GM12875 (cell line): ENCODE data around the gene LAPTM5.

Experiments
- H3K4me3 ChIP-seq: one replicate; pipeline ENCODE4 v1.5.1; 2011; ENCODE audit warnings: low read depth, low read length, control low read depth
- TF ChIP-seq, protein P1 (sequence below): IDR thresholded peaks from 2 replicates; pipeline ENCODE4 v1.5.1; 2011; ENCODE audit warnings: low read depth, mild to moderate bottlenecking, control low read depth, inconsistent platforms, low read length, moderate library complexity, borderline replicate concordance; ENCODE audit not compliant: insufficient read depth

LAPTM5 gene

DNA sequence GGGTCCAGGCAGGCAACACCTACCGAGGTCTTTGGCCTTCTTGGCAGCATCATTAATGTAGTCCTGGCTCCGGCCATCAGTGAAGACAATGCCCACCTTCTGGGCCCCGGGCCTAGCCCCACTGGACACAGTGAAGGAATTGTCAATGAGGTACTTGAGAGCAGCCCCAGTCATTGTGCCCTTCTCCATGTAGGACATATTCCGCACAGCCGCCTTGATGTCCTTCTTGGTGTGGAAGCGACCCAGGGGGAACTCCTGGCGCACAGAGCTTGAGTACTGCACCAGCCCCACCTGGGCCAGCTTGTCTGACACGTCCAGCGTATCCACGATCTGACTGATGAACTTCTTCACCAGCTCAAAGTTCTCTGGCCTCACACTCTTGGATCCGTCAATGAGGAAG lies 41.7 kb downstream of the LAPTM5 start:
- H3K4me3 ChIP-seq: no peak overlapping the region
- TF ChIP-seq, protein P1, sequence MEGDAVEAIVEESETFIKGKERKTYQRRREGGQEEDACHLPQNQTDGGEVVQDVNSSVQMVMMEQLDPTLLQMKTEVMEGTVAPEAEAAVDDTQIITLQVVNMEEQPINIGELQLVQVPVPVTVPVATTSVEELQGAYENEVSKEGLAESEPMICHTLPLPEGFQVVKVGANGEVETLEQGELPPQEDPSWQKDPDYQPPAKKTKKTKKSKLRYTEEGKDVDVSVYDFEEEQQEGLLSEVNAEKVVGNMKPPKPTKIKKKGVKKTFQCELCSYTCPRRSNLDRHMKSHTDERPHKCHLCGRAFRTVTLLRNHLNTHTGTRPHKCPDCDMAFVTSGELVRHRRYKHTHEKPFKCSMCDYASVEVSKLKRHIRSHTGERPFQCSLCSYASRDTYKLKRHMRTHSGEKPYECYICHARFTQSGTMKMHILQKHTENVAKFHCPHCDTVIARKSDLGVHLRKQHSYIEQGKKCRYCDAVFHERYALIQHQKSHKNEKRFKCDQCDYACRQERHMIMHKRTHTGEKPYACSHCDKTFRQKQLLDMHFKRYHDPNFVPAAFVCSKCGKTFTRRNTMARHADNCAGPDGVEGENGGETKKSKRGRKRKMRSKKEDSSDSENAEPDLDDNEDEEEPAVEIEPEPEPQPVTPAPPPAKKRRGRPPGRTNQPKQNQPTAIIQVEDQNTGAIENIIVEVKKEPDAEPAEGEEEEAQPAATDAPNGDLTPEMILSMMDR: no peak

DNA sequence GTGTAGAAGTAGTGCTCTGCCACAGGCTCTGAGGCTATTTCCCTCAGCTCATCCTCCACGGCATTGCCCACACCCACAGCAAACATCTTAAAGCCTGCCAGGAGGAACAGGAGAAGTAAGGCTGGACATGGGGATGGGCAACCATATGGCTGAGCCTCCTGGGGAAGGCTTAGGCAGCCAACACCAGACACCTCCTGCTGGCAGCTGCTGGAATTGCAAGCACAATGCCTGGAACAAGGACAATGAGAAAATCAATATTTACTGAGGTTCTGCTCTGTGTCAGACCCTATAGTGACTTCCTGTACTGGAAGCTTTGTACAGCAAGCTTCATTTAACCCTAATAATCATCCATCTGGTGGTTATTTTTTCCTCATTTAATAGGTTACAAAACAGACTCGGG lies 42.4 kb downstream of the LAPTM5 start:
- TF ChIP-seq, protein P1: peak; percentile 56; the same call in 1 of the 2 replicates
- H3K4me3 ChIP-seq: no peak overlapping the region

DNA sequence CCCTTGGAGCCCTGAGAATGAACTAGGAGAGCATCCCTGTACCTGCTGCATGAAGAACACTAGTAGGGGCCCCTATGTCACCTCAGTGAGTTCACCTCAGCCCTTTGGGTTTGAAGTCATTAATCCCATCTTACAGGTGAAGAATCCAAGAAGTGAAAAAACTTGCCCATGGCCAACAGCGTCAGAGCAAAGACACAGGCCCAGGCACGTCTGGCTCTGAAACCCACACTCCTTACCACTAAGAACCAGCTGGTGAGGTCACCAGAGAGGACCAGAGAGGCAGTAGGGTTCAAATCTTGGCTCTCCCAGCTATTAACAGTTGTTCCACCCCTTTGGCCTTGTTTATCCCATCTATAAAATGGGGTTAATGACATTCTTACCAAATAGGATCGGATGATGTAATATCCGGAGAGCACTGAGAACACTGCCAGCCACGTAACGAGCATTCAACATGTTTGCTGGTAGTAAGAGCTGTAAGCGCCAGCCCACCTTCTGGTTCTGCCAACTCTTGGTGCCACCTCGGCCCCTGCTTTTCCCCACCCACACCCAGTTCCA lies 43.0 kb downstream of the LAPTM5 start:
- H3K4me3 ChIP-seq: no peak overlapping the region
- TF ChIP-seq, protein P1: no peak

DNA sequence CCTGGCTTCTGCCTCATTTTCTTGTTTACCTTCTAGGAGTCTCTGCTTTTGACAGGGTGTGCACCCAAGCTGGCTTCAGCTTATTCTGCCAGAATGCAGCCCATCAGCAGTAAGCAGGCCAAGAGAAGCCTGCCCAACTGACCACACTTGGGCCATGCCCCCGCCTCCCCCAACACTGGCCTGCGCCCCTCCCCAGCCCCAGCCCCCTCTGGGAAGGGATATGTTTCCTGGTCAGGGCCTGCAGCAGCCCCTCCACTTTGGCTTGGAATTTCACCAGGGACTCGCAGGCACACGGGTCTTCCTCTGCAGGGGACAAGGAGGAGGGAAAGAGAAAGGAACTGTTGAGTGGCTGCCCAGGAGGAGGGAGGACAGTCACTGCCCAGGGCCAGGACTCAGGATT lies 43.5 kb downstream of the LAPTM5 start:
- TF ChIP-seq, protein P1: no peak
- H3K4me3 ChIP-seq: no peak overlapping the region

DNA sequence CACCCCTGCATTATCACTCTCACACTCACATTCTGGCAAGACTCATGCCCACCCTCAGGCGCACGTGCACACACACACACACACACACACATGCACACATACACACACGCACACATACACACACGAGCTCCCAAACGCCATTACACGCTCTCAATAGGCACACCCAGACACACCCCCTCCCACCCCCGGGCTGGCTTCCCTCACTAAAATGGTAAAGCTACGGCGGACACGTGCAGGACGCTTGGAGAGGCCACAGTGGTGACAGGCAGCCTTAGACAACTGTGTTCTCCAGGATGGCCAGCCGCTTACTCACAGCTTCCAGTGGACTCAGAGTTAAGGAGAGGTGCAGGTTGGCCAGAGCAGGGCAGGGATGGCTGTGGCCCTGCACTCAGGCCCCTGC lies 44.3 kb downstream of the LAPTM5 start:
- no peak overlapping the region for H3K4me3 ChIP-seq
- TF ChIP-seq, protein P1: no peak

DNA sequence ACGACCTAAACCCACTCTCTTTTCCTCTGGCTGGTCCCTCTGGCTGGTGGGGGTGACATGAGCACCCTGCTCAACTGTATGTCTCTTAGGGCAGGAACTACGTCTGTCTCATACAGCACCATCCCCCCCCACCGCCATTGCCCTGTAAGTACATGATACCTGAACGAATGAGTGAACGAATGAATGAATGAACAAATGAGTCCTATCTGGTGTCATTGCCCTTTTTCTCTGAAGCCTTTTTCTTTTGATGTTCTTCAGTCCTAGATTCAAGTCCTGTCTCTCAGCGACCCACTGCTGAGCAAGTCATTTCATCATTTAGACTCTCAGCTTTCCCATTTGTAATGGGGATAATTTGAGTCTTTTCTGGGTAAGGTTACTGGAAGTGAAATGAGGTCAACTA lies 45.0 kb downstream of the LAPTM5 start:
- no peak overlapping the region for H3K4me3 ChIP-seq
- TF ChIP-seq, protein P1: no peak

DNA sequence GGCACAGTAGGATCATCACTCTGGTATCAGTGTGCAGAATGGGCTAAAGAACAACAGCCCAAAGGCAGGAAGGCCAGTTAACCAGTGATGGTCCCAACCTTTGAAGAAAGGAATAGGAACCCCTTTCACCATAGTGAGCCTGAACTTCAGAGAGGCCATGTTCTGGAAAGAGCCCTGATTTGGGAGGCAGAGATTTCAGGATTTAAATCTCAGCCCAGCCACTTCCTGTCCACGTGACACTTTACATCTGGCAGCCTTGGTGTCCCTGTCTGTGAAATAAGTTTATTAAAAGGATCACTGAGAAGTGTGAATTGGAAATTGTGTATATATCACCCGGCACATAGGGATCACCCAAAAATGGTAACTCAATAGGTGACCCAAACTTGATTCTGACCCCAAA lies 47.2 kb downstream of the LAPTM5 start:
- no peak overlapping the region for H3K4me3 ChIP-seq
- TF ChIP-seq, protein P1: no peak
